ENCODE measurements around the gene FGD3.
A peak's percentile ranks its signal among the peaks of the same experiment; 100 is the strongest.

FGD3 gene

GRCh38 chr9:92968081-92968480, 20.8 kb downstream of the FGD3 start:
- Histone ChIP-seq H3K79me2 (ENCODE audit: insufficient read depth, low read length) (peaks cover 98% of the 10 kb centered on the region), H3K4me3 (ENCODE audit: low read depth in 1 of 2, low read length in 2 of 2) (no peak overlapping the region), H4K20me1 (ENCODE audit: insufficient read depth, low read length) (peaks cover 28% of the 10 kb centered on the region), H2AFZ (ENCODE audit: low read depth, low read length) (no peak overlapping the region), H3K4me2 (ENCODE audit: insufficient read depth, low read length) (peak overlapping the region; percentile 86; the same call in 1 of the 2 replicates), H3K9ac (ENCODE audit: low read depth, low read length) (no peak overlapping the region), H3K36me3 (ENCODE audit: insufficient read depth, low read length) (peaks cover 40% of the 10 kb centered on the region), H3K27ac (ENCODE audit: low read length) (no peak overlapping the region), H3K9me3 (ENCODE audit: insufficient read depth, low read length, severe bottlenecking) (no peaks in the 10 kb centered on the region), H3K4me1 (ENCODE audit: insufficient read depth, low read length) (peaks cover 56% of the 10 kb centered on the region), H3K27me3 (ENCODE audit: insufficient read depth, low read length, poor library complexity) (no peaks in the 10 kb centered on the region)
- ATAC-seq (ENCODE audit: insufficient read depth, low read depth), result no peak
- no peak for DNase-seq
- TF ChIP-seq CTCF (IDR thresholded peaks at IDR 0.05; ENCODE audit: borderline replicate concordance, extremely low read depth, low read length, poor library complexity, severe bottlenecking) (no peak), EZH2 (IDR thresholded peaks at IDR 0.05; ENCODE audit: borderline replicate concordance, low read depth, low read length, severe bottlenecking) (no peak)

GRCh38 chr9:92969516-92970466, 22.5 kb downstream of the FGD3 start:
- peaks cover 47% of the 10 kb centered on the region for H3K4me1 ChIP-seq (ENCODE audit: insufficient read depth, low read length)
- DNase-seq, result no peak
- H3K9me3 ChIP-seq (ENCODE audit: insufficient read depth, low read length, severe bottlenecking), result no peaks in the 10 kb centered on the region
- H3K36me3 ChIP-seq (ENCODE audit: insufficient read depth, low read length), result peaks cover 51% of the 10 kb centered on the region
- H3K79me2 ChIP-seq (ENCODE audit: insufficient read depth, low read length), result peaks cover 99% of the 10 kb centered on the region
- H3K4me2 ChIP-seq (ENCODE audit: insufficient read depth, low read length), result peak overlapping the region; percentile 36; the same call in 1 of the 2 replicates
- H2AFZ ChIP-seq (ENCODE audit: low read depth, low read length), result no peak overlapping the region
- no peak overlapping the region for H3K9ac ChIP-seq (ENCODE audit: low read depth, low read length)
- ATAC-seq (ENCODE audit: insufficient read depth, low read depth), result no peak
- H3K27me3 ChIP-seq (ENCODE audit: insufficient read depth, low read length, poor library complexity), result no peaks in the 10 kb centered on the region
- TF ChIP-seq CTCF (IDR thresholded peaks at IDR 0.05; ENCODE audit: borderline replicate concordance, extremely low read depth, low read length, poor library complexity, severe bottlenecking) (no peak), EZH2 (IDR thresholded peaks at IDR 0.05; ENCODE audit: borderline replicate concordance, low read depth, low read length, severe bottlenecking) (no peak)
- no peak overlapping the region for H3K4me3 ChIP-seq (ENCODE audit: low read depth in 1 of 2, low read length in 2 of 2)
- peaks cover 42% of the 10 kb centered on the region for H4K20me1 ChIP-seq (ENCODE audit: insufficient read depth, low read length)
- H3K27ac ChIP-seq (ENCODE audit: low read length), result no peak overlapping the region

- DNase-seq (no peak), ATAC-seq (ENCODE audit: insufficient read depth, low read depth) (no peak)
- peaks cover 49% of the 10 kb centered on the region for H4K20me1 ChIP-seq (ENCODE audit: insufficient read depth, low read length)
- no peaks in the 10 kb centered on the region for H3K9me3 ChIP-seq (ENCODE audit: insufficient read depth, low read length, severe bottlenecking)
- no peak overlapping the region for H3K9ac ChIP-seq (ENCODE audit: low read depth, low read length)
- H3K4me3 ChIP-seq (ENCODE audit: low read depth in 1 of 2, low read length in 2 of 2), result no peak overlapping the region
- no peak overlapping the region for H3K27ac ChIP-seq (ENCODE audit: low read length)
- peaks cover 52% of the 10 kb centered on the region for H3K36me3 ChIP-seq (ENCODE audit: insufficient read depth, low read length)
- H3K4me2 ChIP-seq (ENCODE audit: insufficient read depth, low read length), result 0 out of 2 replicates have a peak overlapping the region, but pooled peaks have one; percentile 36
- H3K27me3 ChIP-seq (ENCODE audit: insufficient read depth, low read length, poor library complexity), result no peaks in the 10 kb centered on the region
- peaks cover 41% of the 10 kb centered on the region for H3K4me1 ChIP-seq (ENCODE audit: insufficient read depth, low read length)
- H2AFZ ChIP-seq (ENCODE audit: low read depth, low read length), result no peak overlapping the region
- H3K79me2 ChIP-seq (ENCODE audit: insufficient read depth, low read length), result peaks cover 99% of the 10 kb centered on the region
- TF ChIP-seq CTCF (IDR thresholded peaks at IDR 0.05; ENCODE audit: borderline replicate concordance, extremely low read depth, low read length, poor library complexity, severe bottlenecking) (no peak), EZH2 (IDR thresholded peaks at IDR 0.05; ENCODE audit: borderline replicate concordance, low read depth, low read length, severe bottlenecking) (no peak)
Measured at GRCh38 chr9:92970467-92970923, 23.2 kb downstream of the FGD3 start.
